Activated gamma-delta T cell treated with Interleukin-2 at 50 U/mL for 16 hours (primary cell): Measurements from ENCODE around the gene KREMEN1.
"Not testable (repeated sequence)": the region's sequence is repeated elsewhere in the genome, so short reads cannot be mapped to it uniquely, and the experiment has no call there.

ENCODE experiments used
- DNase-seq: peaks from one replicate; pipeline ENCODE4 v3.0.0-alpha.2; 2020

Gene KREMEN1

DNA sequence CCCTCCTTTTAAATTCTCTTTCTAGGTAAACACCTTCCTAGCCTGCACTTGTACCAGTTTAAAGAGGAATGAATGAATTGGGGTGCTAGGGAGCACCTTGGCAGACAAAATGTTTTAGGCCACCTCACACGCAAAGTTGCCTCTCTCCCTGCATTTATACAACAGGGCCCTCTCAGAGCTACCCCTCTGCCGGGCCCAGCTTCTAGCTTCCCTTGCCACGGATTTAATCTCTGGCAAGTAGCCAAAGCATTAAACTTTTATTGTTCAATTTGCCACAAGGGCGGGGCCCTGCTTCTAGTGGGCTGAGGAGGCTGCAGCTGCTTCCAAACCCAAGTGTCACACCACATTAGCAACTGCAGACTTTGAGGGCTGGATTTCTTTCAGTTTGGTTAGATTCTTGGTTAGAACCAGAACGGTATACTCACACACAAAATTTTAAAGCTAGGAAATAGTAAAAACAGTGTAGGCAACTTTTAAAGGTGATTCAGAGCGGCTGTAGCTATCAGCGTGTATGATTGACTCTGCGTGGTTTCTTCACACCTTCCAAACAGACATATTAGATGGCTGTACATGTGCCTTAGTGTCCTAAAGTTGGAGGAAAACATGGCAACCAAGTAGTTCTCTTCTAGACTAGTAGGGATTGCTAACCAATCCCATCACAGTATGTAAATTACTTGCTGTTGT, 6.5 kb downstream of the KREMEN1 start:
- DNase-seq, result no peak

GRCh38 chr22:29080106-29080975, 7.5 kb downstream of the KREMEN1 start:
- no peak for DNase-seq

DNA sequence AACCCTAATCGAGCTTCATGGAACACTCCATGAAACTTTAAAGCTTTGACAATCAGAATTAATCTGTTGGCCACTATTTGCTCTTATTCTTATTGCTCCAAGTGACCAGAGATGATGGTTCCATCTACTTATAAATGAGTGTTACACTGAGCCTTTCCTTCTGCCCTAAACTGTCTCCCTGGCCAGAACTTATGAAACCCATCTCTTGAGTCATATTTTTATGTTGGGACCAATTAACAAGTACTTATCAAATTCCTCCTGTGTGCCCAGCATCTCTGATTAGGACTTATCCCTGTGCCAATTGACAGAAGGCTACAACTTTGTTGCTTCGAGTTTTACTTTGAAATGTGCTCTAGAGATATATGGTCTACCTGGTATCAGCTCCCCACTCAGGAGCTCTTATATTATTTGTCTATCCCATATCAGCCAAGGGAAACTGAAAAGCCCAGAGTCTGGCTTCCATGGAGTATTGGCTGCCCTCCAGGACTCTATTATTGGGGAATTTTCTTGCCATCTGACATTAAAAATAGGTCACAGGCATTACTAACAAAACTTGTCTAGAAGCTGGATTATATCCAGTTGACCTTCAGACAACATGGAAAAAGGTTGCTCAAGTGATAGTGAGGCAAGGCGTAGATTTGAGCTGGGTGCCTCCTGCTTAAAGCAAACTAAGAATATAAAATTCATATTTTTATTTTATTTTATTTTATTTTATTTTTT, 8.8 kb downstream of the KREMEN1 start:
- DNase-seq, result no peak

DNA sequence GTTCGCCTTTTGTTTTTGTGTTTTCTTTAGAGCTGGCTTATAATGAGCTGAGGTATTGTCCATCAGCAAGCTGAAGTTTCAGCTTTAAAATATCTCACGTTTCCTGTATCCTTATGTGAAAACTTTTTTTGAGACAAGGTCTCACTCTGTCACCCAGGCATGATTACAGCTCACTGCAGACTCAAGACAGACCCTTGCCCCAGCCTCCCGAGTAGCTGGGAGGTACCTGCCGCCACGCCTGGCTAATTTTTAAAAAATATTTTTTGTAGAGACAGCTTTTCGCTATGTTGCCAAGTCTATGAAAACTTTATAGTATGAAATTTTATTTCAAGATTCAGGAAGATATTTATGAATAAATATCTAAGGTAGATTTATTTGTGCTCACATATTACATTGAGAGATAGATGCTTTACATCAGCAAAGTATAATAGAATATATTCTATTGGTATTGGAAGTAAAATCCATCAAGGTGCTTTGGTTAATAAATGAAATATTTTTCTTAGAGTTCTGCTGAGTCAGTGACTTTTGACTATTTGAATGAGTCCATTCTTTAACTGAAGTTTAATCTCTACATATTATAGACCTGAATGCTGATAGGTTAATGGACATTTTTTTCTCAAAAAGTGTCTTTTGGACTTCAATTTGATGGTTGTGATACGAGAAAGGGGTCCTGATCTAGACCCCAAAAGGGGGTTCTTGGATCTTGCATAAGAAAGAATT, 10.2 kb downstream of the KREMEN1 start:
- no peak for DNase-seq

DNA sequence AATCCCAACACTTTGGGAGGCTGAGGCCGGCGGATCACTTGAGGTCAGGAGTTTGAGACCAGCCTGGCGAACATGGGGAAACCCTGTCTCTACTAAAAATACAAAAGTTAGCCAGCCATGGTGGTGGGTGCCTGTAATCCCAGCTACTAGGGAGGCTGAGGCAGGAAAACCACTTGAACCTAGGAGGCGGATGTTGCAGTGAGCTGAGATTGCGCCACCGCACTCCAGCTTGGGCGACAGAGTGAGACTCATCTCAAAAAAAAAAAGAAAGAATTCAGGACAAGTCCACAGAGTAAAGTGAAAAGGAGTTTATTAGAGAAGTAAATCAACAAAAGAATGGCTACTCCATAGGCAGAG, 10.7 kb downstream of the KREMEN1 start:
- DNase-seq, result not testable (repeated sequence)

DNA sequence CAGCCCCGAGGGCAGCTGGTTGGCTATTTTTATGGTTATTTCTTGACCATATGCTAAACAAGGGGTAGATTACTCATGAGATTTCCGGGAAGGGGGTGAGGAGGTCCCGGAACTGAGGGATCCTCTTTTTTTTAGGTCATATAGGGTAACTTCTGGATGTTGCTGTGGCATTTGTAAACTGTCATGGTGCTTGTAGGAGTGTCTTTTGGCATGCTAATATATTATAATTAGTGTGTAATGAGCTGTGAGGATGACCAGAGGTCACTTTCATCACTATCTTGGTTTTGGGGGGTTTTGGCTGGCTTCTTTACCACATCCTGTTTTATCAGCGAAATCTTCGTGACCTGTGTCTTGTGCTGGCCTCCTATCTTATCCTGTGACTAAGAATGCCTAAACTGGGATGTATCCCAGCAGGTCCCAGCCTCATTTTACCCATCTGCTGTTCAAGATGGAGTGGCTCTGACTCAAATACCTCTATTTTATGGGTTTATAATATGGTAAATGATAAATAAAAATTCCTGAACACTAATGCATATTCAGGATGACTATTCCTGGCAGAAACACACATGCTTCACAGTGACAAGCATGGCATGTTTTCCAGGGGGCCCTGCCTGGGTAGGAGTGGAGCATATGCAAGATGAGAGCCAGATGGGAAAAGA, 11.2 kb downstream of the KREMEN1 start:
- DNase-seq, result no peak

- DNase-seq, result no peak
These were observed 14.2 kb downstream of the KREMEN1 start for GRCh38 chr22:29087012-29087411.

- no peak for DNase-seq
These were observed 16.0 kb downstream of the KREMEN1 start for GRCh38 chr22:29088809-29089208.

- no peak for DNase-seq
These were observed 16.7 kb downstream of the KREMEN1 start for GRCh38 chr22:29089507-29089906.

- no peak for DNase-seq
These were observed 17.2 kb downstream of the KREMEN1 start for GRCh38 chr22:29090039-29090438.

DNA sequence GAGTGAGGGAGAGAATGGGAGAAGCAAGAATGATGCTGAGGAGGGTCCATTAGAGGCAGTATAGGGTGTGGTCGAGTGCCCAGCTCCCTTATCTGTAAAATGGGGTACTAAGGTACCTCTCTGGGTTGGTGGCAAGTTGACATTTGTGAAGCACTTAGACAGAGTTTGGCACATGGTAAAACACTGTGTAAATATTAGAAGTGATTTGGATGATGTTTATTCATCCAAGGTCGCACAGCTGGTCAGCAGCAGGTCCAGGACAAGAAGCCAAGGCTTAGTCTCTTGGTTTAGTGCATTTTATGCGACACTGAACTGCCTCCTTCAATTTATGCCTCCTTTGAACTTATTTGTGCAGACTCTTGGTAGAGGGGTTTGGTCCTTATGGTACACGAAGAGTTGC, 19.4 kb downstream of the KREMEN1 start:
- no peak for DNase-seq

- DNase-seq, result no peak
These were observed 20.2 kb downstream of the KREMEN1 start for GRCh38 chr22:29093030-29093429.

DNA sequence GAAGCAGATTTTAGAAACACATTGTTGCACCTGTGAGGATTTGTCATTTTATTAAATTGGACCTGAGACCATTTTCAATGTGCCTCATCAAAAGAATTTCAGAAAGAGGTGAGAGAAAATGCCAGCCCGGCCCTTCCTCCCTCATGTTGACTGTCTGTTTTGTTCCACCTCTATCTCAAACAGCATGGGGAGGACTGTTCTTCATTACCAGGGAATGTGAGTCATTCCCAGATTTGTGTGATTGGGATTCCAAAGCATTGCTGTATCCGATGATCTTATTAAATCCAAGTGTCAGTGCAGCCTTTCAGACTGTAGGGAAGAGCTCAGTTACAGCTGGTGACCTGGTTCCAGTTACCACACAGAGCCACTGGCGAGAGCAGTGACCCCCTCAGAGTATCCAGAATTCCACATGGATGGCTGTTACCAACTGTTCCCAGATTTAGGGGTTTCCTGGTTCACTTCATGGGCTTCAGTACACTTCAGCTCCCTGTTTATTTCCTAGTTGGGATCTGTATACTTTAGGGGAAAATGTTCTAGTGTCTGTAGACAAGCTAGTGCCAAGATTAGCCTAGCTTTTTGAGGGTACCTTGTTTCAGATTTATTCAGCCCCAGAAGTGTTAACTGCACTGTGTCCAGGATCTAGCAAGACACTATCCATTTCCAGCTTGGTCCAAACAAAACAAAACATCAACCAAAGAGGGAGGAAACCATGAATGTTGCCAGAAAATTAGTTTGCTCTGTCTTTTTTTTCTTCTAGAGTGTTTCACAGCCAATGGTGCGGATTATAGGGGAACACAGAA, 20.9 kb downstream of the KREMEN1 start:
- no peak for DNase-seq

DNA sequence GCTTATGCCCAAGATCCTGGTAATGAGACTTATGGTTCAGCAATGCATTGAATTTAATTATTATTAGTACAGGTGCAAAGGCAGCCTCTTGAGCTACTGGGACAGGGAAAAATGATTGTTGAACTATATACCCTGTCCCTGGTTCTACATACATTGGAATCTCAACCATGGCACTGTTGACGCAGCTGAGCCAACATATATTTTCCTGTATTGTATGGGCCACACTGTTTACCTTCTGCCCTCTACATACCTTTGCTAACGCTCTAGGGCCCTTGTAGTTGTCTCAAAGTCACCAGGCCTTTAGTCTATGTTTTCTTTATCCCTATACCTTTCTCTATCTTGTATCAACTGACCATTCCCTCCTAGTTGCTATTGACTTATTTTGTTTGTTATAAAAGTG, 22.6 kb downstream of the KREMEN1 start:
- no peak for DNase-seq

- no peak for DNase-seq
These were observed 24.2 kb downstream of the KREMEN1 start for GRCh38 chr22:29096736-29097669.

- no peak for DNase-seq
These were observed 25.5 kb downstream of the KREMEN1 start for GRCh38 chr22:29098296-29098695.

GRCh38 chr22:29102300-29102699, 29.5 kb downstream of the KREMEN1 start:
- DNase-seq, result no peak

DNA sequence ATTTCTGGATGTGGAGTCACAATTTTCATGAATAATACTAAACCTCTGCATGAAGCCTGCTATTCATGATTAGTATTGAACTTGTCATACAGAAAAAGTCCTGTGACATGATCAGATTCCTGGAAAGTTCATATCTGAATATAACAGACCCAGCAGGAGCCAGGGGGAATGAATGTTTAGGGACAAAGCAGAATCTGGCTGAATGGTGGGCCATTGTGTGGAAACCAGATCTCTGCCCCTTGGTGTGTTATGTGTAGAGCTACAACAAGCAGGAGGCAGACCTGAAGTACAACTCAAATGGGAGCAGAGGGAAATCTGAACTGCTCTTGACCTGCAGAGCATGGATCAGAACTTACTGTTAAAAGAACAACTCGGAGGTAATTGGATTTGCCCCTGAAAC, 30.3 kb downstream of the KREMEN1 start:
- DNase-seq, result no peak

GRCh38 chr22:29105468-29105867, 32.6 kb downstream of the KREMEN1 start:
- DNase-seq, result no peak

DNA sequence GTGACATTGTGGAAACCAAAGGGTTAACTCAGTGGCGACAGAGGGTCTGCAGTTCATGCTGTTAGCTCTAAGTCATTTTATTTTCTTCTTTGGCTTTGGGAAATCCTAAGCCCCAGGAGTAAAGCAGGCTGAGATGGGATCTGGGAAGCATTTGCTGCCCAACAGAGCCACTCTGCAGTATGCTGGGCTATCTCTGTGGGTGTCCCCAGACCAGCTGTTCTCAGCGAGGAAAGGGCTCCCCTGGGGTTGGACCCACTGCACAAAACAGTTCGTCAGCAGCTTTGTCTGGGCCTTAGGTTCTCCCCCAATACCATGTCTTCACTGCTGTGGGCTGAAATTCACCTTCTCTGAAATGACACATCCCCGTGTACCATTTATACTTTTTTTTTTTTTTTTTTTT, 34.0 kb downstream of the KREMEN1 start:
- DNase-seq, result no peak

- no peak for DNase-seq
These were observed 35.3 kb downstream of the KREMEN1 start for GRCh38 chr22:29108137-29108536.
